HepG2 (cell line): Measurements from ENCODE around the gene SELENOH. TPM values are rescaled to one million over a fixed set of nuclear protein-coding genes. Genes with fewer than 3 reads are reported as not detected.

ENCODE experiments used
- BCL6 ChIP-seq: IDR thresholded peaks from 2 replicates; pipeline ENCODE4 v1.6.1; 2016; ENCODE audit warnings: missing genetic modification reagents, missing compliant biosample characterization
- GABPA ChIP-seq, 2 experiments: IDR thresholded peaks; 2 replicates each; pipeline ENCODE4 v1.6.1; 2011 to 2016; ENCODE audit warnings: low read depth in 2 of 2, low read length in 1 of 2, missing biosample characterization in 1 of 2, missing genetic modification characterization in 1 of 2
- HOXD1 ChIP-seq: sonication (generic); formaldehyde crosslinking; IDR thresholded peaks from 2 replicates; pipeline ENCODE4 v1.5.0; 2020; ENCODE audit warnings: missing genetic modification reagents
- KAT8 ChIP-seq: IDR thresholded peaks from 2 replicates; pipeline ENCODE4 v1.6.1; 2016; ENCODE audit warnings: missing genetic modification reagents, missing compliant biosample characterization
- MTF2 ChIP-seq: sonication (generic); formaldehyde crosslinking; IDR thresholded peaks from 2 replicates; pipeline ENCODE4 v1.5.0; 2020; ENCODE audit warnings: missing genetic modification reagents, borderline replicate concordance
- RAD21 ChIP-seq: fragments of 450-650 bp; formaldehyde crosslinking; IDR thresholded peaks from 2 replicates; pipeline ENCODE4 v1.5.0; 2020; ENCODE audit warnings: mild to moderate bottlenecking
- SIN3A ChIP-seq: IDR thresholded peaks from 2 replicates; pipeline ENCODE4 v1.6.1; 2011; ENCODE audit warnings: low read depth, mild to moderate bottlenecking, control low read depth, low read length, borderline replicate concordance
- SP4 ChIP-seq: sonication (generic); formaldehyde crosslinking; IDR thresholded peaks from 2 replicates; pipeline ENCODE4 v1.8.1; 2023; ENCODE audit warnings: mild to moderate bottlenecking, missing genetic modification reagents
- TSC22D2 ChIP-seq: sonication (generic); formaldehyde crosslinking; IDR thresholded peaks from 2 replicates; pipeline ENCODE4 v1.5.1; 2020; ENCODE audit warnings: missing genetic modification reagents, mild to moderate bottlenecking, borderline replicate concordance
- ZNF136 ChIP-seq: sonication (generic); formaldehyde crosslinking; IDR thresholded peaks from 2 replicates; pipeline ENCODE4 v1.8.1; 2022; ENCODE audit warnings: low read depth, mild to moderate bottlenecking, moderate library complexity, missing genetic modification reagents
- ZNF225 ChIP-seq: sonication (generic); formaldehyde crosslinking; IDR thresholded peaks from 2 replicates; pipeline ENCODE4 v1.4.0; 2020; ENCODE audit warnings: mild to moderate bottlenecking, missing genetic modification reagents
- ZNF296 ChIP-seq: sonication (generic); formaldehyde crosslinking; conservative IDR thresholded peaks from 2 replicates; pipeline ENCODE4 v1.5.0; 2020; ENCODE audit warnings: mild to moderate bottlenecking, missing genetic modification reagents
- ZNF331 ChIP-seq: sonication (generic); formaldehyde crosslinking; IDR thresholded peaks from 2 replicates; pipeline ENCODE4 v1.4.0; 2020; ENCODE audit warnings: missing genetic modification reagents
- ZNF605 ChIP-seq: sonication (generic); formaldehyde crosslinking; IDR thresholded peaks from 2 replicates; pipeline ENCODE4 v1.8.0; 2022; ENCODE audit warnings: mild to moderate bottlenecking, missing genetic modification reagents
- ZSCAN31 ChIP-seq: sonication (generic); formaldehyde crosslinking; IDR thresholded peaks from 2 replicates; pipeline ENCODE4 v1.5.0; 2020; ENCODE audit warnings: low read depth, mild to moderate bottlenecking, missing genetic modification reagents
- polyA plus RNA-seq, 8 experiments: library from polyadenylated mRNA; depleted of rRNA in 3 of 8; stranded (reverse) in 7 of 8; unstranded in 1 of 8; fragments of >200 nt; fragmentation: Illumina TruSeq in 4 of 8; extraction: Trizol in 4 of 8; gene quantifications; 2 replicates each; pipeline versions ENCODE4 v1.2.1 to v1.2.3, GENCODE V29; 2011 to 2016; ENCODE audit warnings: low read depth in 4 of 8, missing spikeins in 1 of 8, mixed read lengths in 1 of 8; ENCODE audit not compliant: insufficient read depth in 1 of 8
- total RNA-seq, 5 experiments: library from RNA; depleted of rRNA; stranded (reverse); fragments of >200 nt; fragmentation: Illumina TruSeq; extraction: Trizol; gene quantifications; 2 replicates each; pipeline ENCODE4 v1.2.3, GENCODE V29; 2016; ENCODE audit warnings: low read depth in 1 of 5
- TF ChIP-seq, protein P1 (sequence below): sonication (generic); formaldehyde crosslinking; IDR thresholded peaks from 2 replicates; pipeline ENCODE4 v1.5.0; 2020; ENCODE audit warnings: mild to moderate bottlenecking, missing genetic modification reagents, moderate library complexity
- TF ChIP-seq, protein P2 (sequence below): sonication (generic); formaldehyde crosslinking; IDR thresholded peaks from 2 replicates; pipeline ENCODE4 v1.5.0; 2020; ENCODE audit warnings: mild to moderate bottlenecking, low read depth, missing genetic modification reagents, borderline replicate concordance
- TF ChIP-seq, protein P3 (sequence below): IDR thresholded peaks from 2 replicates; pipeline ENCODE4 v1.6.1; 2016; ENCODE audit warnings: missing compliant biosample characterization, missing genetic modification reagents, borderline replicate concordance
- TF ChIP-seq, protein P4 (sequence below): sonication (generic); formaldehyde crosslinking; conservative IDR thresholded peaks from 2 replicates; pipeline ENCODE4 v1.5.0; 2020; ENCODE audit warnings: missing genetic modification reagents
- TF ChIP-seq, protein P5 (sequence below): sonication (generic); formaldehyde crosslinking; IDR thresholded peaks from 2 replicates; pipeline ENCODE4 v1.5.1; 2020; ENCODE audit warnings: mild to moderate bottlenecking, missing genetic modification reagents, borderline replicate concordance
- TF ChIP-seq, protein P6 (sequence below): sonication (generic); formaldehyde crosslinking; IDR thresholded peaks from 2 replicates; pipeline ENCODE4 v1.4.0; 2020; ENCODE audit warnings: missing genetic modification reagents, mild to moderate bottlenecking, borderline replicate concordance

The SELENOH gene
- total and polyA plus RNA-seq, 2 of the 13 experiments (the other 11 are each of a cell fraction or from before 2014, with no cell fraction given), result 27.2 to 77.4 TPM

DNA sequence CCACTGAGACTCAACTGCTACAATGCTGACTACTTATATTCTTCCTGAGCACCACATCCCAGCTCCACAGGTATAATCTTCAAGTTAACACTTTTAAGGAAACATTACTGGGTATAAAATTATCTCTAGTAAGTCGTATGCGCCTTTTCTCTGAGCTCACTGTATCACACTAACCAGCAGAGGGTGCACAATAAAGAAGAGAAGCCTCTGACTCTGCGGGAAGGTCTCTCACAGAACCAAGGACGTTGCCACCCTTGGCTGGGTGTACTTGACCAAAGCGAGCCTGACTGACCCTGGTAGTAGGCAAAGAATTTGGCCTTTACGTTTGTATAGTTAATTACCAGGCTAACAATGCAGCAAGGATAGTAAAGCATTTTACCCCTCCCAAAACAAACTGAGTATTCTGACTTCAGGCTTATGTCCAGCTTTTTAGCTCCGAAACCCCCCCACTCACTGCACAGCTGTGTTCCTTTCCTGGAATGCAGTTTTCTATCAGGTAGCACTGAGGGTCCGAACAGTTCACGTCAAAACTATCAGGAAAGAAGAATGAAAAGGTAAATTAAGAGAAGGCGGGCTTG, 10.5 kb downstream of the SELENOH start, which contains the start of gene BTBD18 (continued):
- TF ChIP-seq, protein P1, sequence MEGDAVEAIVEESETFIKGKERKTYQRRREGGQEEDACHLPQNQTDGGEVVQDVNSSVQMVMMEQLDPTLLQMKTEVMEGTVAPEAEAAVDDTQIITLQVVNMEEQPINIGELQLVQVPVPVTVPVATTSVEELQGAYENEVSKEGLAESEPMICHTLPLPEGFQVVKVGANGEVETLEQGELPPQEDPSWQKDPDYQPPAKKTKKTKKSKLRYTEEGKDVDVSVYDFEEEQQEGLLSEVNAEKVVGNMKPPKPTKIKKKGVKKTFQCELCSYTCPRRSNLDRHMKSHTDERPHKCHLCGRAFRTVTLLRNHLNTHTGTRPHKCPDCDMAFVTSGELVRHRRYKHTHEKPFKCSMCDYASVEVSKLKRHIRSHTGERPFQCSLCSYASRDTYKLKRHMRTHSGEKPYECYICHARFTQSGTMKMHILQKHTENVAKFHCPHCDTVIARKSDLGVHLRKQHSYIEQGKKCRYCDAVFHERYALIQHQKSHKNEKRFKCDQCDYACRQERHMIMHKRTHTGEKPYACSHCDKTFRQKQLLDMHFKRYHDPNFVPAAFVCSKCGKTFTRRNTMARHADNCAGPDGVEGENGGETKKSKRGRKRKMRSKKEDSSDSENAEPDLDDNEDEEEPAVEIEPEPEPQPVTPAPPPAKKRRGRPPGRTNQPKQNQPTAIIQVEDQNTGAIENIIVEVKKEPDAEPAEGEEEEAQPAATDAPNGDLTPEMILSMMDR (CRISPR knock-in tag), result peak; percentile 76
- TF ChIP-seq ZNF605 (no peak), KAT8 (peak; percentile 47; the same call in 1 of the 2 replicates), HOXD1 (no peak), RAD21 (CRISPR knock-in tag) (peak; percentile 71), TSC22D2 (CRISPR knock-in tag) (no peak), ZNF136 (CRISPR knock-in tag) (no peak), ZNF296 (CRISPR knock-in tag) (no peak), ZSCAN31 (no peak), MTF2 (CRISPR knock-in tag) (no peak), SP4 (no peak), ZNF331 (CRISPR knock-in tag) (no peak), BCL6 (CRISPR knock-in tag) (peak; percentile 37; the same call in 1 of the 2 replicates), SIN3A (no peak), ZNF225 (CRISPR knock-in tag) (no peak), GABPA (IDR thresholded peaks at IDR 0.05; ENCODE audit: low read depth, low read length) (no peak), GABPA (CRISPR knock-in tag; IDR thresholded peaks at IDR 0.05; ENCODE audit: low read depth) (no peak)
- TF ChIP-seq, protein P2, sequence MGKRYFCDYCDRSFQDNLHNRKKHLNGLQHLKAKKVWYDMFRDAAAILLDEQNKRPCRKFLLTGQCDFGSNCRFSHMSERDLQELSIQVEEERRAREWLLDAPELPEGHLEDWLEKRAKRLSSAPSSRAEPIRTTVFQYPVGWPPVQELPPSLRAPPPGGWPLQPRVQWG (CRISPR knock-in tag), result no peak
- TF ChIP-seq, protein P3, sequence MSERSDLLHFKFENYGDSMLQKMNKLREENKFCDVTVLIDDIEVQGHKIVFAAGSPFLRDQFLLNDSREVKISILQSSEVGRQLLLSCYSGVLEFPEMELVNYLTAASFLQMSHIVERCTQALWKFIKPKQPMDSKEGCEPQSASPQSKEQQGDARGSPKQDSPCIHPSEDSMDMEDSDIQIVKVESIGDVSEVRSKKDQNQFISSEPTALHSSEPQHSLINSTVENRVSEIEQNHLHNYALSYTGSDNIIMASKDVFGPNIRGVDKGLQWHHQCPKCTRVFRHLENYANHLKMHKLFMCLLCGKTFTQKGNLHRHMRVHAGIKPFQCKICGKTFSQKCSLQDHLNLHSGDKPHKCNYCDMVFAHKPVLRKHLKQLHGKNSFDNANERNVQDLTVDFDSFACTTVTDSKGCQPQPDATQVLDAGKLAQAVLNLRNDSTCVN (CRISPR knock-in tag), result no peak
- TF ChIP-seq, protein P4, sequence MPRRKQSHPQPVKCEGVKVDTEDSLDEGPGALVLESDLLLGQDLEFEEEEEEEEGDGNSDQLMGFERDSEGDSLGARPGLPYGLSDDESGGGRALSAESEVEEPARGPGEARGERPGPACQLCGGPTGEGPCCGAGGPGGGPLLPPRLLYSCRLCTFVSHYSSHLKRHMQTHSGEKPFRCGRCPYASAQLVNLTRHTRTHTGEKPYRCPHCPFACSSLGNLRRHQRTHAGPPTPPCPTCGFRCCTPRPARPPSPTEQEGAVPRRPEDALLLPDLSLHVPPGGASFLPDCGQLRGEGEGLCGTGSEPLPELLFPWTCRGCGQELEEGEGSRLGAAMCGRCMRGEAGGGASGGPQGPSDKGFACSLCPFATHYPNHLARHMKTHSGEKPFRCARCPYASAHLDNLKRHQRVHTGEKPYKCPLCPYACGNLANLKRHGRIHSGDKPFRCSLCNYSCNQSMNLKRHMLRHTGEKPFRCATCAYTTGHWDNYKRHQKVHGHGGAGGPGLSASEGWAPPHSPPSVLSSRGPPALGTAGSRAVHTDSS (CRISPR knock-in tag), result no peak
- TF ChIP-seq, protein P5, sequence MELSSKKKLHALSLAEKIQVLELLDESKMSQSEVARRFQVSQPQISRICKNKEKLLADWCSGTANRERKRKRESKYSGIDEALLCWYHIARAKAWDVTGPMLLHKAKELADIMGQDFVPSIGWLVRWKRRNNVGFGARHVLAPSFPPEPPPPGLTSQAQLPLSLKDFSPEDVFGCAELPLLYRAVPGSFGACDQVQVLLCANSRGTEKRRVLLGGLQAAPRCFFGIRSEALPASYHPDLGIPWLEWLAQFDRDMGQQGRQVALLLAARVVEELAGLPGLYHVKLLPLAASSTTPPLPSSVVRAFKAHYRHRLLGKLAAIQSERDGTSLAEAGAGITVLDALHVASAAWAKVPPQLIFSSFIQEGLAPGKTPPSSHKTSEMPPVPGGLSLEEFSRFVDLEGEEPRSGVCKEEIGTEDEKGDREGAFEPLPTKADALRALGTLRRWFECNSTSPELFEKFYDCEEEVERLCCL (CRISPR knock-in tag), result no peak
- TF ChIP-seq, protein P6, sequence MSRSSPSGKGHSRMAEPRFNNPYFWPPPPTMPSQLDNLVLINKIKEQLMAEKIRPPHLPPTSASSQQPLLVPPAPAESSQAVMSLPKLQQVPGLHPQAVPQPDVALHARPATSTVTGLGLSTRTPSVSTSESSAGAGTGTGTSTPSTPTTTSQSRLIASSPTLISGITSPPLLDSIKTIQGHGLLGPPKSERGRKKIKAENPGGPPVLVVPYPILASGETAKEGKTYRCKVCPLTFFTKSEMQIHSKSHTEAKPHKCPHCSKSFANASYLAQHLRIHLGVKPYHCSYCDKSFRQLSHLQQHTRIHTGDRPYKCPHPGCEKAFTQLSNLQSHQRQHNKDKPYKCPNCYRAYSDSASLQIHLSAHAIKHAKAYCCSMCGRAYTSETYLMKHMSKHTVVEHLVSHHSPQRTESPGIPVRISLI (CRISPR knock-in tag), result no peak
